Ramos (cell line): ENCODE data around the gene FAM184A.

Experiments
- in situ Hi-C: fragments of 300-500 bp; cut with MboI; formaldehyde crosslinking; loops from one replicate; pipeline ENCODE4 v1.14.3; 2022; ENCODE audit warnings: low sequenced_read_pairs; ENCODE audit not compliant: unreplicated experiment

FAM184A gene, protein sequence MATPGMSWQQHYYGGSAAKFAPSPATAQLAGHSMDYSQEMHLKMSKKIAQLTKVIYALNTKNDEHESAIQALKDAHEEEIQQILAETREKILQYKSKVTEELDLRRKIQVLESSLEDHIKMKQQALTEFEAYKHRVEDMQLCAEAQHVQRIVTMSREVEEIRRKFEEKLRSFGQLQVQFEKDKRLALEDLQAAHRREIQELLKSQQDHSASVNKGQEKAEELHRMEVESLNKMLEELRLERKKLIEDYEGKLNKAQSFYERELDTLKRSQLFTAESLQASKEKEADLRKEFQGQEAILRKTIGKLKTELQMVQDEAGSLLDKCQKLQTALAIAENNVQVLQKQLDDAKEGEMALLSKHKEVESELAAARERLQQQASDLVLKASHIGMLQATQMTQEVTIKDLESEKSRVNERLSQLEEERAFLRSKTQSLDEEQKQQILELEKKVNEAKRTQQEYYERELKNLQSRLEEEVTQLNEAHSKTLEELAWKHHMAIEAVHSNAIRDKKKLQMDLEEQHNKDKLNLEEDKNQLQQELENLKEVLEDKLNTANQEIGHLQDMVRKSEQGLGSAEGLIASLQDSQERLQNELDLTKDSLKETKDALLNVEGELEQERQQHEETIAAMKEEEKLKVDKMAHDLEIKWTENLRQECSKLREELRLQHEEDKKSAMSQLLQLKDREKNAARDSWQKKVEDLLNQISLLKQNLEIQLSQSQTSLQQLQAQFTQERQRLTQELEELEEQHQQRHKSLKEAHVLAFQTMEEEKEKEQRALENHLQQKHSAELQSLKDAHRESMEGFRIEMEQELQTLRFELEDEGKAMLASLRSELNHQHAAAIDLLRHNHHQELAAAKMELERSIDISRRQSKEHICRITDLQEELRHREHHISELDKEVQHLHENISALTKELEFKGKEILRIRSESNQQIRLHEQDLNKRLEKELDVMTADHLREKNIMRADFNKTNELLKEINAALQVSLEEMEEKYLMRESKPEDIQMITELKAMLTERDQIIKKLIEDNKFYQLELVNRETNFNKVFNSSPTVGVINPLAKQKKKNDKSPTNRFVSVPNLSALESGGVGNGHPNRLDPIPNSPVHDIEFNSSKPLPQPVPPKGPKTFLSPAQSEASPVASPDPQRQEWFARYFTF

DNA sequence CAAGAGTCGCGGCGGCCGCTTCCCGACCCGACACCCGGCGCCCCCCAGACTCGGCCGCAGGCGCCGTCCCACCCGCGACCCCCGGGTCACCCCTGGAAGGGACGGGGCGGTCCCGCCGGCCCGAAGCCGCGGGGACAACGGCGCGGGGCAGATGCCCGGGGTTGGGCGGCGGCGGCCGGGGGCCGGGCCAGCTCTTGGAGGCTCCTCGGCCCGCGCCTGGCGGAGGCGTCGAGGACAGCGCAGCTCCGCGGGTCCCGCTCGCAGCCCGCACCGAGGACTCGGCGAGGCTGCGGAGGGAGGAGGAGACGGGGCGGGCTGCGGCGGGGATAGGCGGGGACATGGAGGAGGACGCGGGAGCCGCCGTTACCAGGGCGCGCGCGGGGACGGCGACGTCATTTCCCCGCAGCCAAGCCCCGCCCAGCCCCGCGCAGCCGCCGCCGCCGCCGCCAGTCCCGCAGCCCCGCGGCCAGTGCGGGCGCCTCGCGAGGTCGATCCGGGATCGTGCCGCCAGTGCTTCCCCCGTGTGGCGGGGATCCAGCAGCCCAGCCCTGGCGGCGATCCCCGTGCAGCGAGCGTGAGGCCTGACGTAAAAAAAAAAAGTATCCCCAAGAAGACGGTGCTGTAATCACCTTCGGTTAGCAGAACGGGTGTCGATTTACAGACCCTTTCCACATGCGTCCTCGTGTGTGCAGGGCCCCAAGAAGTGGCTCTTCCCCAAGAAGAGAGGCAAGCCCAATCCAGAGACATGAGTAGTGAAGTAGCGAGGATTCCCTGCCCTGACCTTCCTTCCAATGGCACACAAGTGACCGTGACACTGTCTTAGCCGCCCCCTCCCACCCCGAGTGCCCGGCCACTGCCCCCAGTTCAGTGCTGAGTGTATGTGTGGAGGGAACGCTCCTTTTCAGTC lies at the start of gene FAM184A:
Gene FAM184A, minus strand, starts transcription at position 289 of the 907 bp plus-strand sequence. CDS start 365 bp downstream, outside the sequence.
- in situ Hi-C loops, result no loop called here

- in situ Hi-C loops, result loop anchor here (25.0 kb wide), 1 partner anchor 835 kb away; no protein-coding TSS in a partner anchor
Observed at GRCh38 chr6:119127627-119128026, 49.2 kb upstream of the FAM184A start.

GRCh38 chr6:119126826-119127225 lies 48.4 kb upstream of the FAM184A start:
- in situ Hi-C loops, result loop anchor here (25.0 kb wide), 1 partner anchor 835 kb away; no protein-coding TSS in a partner anchor

DNA sequence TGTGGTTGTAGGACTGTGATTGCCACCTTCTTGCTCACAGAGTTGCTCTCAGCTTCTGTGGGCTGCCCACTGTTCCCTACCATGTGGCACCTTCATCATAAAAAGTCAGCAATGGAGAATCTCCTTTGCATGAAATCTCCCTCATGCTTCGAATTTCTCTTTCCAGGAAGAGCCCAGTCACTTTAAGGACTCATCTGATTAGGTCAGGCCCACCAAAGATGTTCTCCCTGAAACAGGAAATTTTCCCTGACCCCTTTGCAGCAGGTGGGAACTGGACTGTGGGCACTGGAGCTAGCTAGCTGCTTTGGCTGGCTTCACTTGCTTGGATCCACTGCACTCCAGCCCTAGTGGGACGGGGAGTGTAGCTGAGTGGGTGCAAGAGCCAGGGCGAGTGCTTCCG lies 47.7 kb upstream of the FAM184A start:
- in situ Hi-C loops, result loop anchor here (25.0 kb wide), 1 partner anchor 836 kb away; no protein-coding TSS in a partner anchor

DNA sequence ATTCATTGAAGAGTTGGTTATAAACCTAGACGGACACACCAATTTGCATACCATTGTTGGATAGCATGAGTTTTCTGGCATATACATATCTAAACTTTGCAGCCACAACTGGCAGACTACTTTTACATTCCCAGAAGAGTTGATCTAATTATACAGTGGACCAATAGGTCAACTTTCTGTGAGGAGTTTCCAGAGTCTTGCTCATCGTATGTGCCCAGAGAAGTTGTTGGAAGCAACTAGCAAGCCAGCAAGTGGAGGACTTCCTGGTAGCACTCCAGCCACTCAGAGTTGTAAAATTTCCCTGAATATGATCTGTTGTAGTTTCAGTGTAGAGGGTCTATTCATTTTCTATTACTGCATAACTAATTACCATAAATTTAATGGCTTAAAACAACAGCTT lies 47.1 kb upstream of the FAM184A start:
- in situ Hi-C loops, result loop anchor here (25.0 kb wide), 1 partner anchor 837 kb away; no protein-coding TSS in a partner anchor

DNA sequence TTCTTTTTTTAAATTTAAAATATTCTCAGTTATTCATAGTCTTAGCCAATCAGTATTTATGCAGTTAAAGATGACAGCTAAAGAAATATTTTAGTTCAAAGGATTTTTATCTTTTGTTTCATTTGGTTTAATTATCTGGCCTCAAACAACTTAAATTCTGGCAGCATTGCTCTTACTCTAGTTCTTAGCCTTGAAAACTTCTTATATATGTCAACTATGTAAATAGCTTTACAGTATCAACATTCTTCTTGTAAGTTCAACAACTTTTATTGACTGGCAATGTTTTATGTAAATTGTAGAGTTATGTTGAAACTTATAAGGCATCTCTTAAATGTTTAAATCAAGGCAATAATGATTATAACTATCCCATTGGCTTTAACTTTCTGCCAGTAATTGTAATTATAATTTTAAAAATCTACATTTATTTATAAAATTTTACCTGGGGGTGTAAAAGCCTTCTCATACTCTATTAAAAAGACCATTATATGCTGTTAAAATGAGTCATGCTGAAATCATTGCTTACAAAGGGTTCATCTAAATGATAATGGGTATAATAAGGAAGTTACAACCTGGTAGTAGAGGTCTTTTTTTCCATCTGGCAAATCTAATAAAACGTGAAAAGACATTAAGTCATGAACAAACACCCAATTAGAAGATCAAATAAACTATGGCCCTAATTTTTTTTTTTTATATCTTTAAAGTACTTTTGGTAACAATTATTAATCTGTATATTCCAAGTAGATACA lies 45.8 kb upstream of the FAM184A start:
- in situ Hi-C loops, result loop anchor here (25.0 kb wide), 1 partner anchor 312 kb away; no protein-coding TSS in a partner anchor

- in situ Hi-C loops, result loop anchor here (25.0 kb wide), 1 partner anchor 310 kb away; no protein-coding TSS in a partner anchor
Observed at GRCh38 chr6:119122336-119122735, 43.9 kb upstream of the FAM184A start.

DNA sequence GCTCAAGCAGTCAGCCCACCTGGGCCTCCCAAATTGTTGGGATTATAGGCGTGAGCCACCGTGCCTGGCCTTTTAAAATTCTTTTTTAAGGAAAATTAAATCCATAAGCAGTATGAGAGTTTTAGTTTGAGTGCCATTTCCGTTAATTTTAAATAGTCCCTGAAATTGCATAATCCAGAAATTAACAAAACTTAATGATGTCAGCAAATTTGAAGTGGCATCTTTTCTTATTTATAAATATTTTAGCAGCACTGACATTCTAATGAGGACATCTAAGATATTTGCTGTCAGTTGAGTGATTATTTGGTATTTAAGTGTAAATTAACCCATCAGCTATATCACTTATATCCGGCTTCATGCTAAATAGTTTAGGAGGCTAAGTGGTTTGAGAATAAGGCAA lies 42.9 kb upstream of the FAM184A start:
- in situ Hi-C loops, result loop anchor here (25.0 kb wide), 1 partner anchor 309 kb away; no protein-coding TSS in a partner anchor

GRCh38 chr6:119119989-119120388 lies 41.5 kb upstream of the FAM184A start:
- in situ Hi-C loops, result loop anchor here (25.0 kb wide), 1 partner anchor 308 kb away; no protein-coding TSS in a partner anchor

- in situ Hi-C loops, result loop anchor here (25.0 kb wide), 1 partner anchor 307 kb away; no protein-coding TSS in a partner anchor
Observed at GRCh38 chr6:119119062-119119461, 40.6 kb upstream of the FAM184A start.

- in situ Hi-C loops, result loop anchor here (25.0 kb wide), 1 partner anchor 304 kb away; no protein-coding TSS in a partner anchor
Observed at GRCh38 chr6:119116712-119117281, 38.3 kb upstream of the FAM184A start.

DNA sequence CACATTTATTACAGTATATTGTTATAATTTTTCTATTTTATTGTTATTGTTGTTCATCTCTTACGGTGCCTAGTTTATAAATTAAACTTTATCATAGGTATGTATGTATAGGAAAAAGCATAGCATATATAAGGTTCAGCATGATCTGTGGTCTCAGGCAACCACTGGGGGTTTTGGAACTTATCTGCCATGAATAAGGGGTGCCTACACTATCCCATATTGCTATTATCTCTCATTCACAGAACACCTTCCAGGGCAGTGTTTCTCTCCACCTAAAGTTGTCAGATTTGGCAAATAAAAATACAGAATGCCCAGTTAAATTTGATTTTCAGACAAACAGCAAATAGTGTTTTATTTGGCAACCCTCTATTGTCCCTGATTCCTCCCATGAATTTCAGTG lies 35.5 kb upstream of the FAM184A start:
- in situ Hi-C loops, result loop anchor here (25.0 kb wide), 1 partner anchor 302 kb away; no protein-coding TSS in a partner anchor

GRCh38 chr6:119112812-119113530 lies 34.5 kb upstream of the FAM184A start:
- in situ Hi-C loops, result loop anchor here (25.0 kb wide), 1 partner anchor 301 kb away; no protein-coding TSS in a partner anchor

DNA sequence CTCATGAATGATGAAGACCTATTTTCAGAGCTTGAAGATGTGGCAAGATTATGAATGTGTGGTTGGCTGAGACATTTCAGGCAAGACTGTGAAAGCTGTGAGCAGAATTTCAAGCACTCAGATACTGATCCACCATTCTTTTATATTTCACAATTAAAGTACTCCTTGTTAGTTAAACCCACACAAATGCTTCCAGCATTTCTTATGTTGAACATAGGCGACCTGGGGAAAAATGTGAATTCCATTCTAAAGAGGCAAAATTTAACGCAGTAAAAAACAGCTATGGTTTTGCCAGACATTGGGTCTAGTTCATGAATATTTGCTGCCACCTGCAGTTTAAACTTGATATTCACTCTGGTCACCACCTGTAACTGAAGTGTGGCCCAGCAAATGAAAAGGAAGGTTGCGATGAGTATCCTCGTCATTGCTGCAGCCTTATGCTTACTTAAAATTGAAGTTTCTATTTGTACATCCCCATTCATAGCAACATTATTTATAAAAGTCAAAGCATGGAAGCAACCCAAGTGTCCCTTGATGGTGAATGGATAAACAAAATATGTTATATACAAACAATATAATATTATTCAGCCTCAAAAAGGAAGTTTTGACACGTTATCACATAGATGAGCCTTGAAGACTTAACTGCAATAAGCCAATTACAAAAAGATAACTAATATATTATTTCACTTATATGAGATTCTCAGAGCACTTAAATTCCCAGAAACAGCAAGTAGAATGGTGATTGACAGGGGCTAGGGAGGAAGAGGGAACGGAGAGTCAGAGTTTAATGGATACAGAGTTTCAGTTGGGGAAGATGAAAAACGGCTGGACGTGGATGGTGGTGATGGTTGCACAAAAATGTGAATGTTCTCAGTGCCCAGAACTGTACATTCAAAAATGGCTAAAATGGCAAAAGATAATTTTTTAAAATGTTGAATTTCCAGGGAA lies 32.4 kb upstream of the FAM184A start:
- in situ Hi-C loops, result loop anchor here (25.0 kb wide), 1 partner anchor 299 kb away; no protein-coding TSS in a partner anchor

DNA sequence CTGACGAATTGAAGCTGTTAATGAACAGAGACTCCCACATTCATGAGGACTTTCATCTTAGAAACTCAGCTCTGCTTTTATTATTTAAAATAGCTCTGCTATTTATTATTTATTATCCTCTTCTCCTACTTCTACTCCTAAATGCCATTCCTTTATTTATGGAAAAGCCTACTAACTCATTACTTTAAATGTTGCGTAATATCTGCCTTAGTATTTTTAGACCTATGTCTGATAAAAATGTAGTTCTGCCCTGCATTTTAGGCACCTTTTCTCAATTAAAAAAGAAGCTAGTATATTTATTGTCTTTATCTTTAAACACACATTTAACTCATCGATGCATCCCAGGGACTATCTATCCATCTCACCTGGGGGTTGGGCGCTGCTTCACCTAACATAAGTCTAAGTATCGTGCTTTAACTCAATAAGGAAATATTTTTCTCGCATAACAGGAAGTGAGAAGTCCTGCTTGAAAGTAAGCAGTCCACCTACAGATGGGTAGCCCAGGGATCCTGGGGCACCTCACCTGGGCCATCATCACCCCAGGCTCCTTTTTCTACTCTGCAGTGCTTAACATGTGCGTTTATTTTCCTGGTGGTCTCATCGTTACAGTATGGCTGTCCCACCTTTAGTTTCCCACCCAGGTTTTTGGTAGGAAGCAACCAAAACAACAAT lies 31.3 kb upstream of the FAM184A start:
- in situ Hi-C loops, result loop anchor here (25.0 kb wide), 1 partner anchor 297 kb away; no protein-coding TSS in a partner anchor
